Measurements from ENCODE around the gene ARHGEF28.

ARHGEF28 gene

GRCh38 chr5:73928476-73929070 lies 302.6 kb downstream of the ARHGEF28 start:
- no peak for DNase-seq (ENCODE audit: low spot score)

GRCh38 chr5:73935719-73936118 lies 309.7 kb downstream of the ARHGEF28 start:
- no peak for DNase-seq (ENCODE audit: low spot score)

- DNase-seq (ENCODE audit: low spot score), result no peak
Measured at GRCh38 chr5:73938280-73938937, 312.4 kb downstream of the ARHGEF28 start.

- DNase-seq (ENCODE audit: low spot score), result no peak
Measured at GRCh38 chr5:73938938-73939320, 312.9 kb downstream of the ARHGEF28 start.

- no peak for DNase-seq (ENCODE audit: low spot score)
Measured at GRCh38 chr5:73939557-73939956, 313.6 kb downstream of the ARHGEF28 start.

GRCh38 chr5:73940026-73940425 lies 314.0 kb downstream of the ARHGEF28 start:
- DNase-seq (ENCODE audit: low spot score), result no peak

GRCh38 chr5:73940801-73941200 lies 314.8 kb downstream of the ARHGEF28 start:
- no peak for DNase-seq (ENCODE audit: low spot score)

GRCh38 chr5:73942783-73943182 lies 316.8 kb downstream of the ARHGEF28 start:
- no peak for DNase-seq (ENCODE audit: low spot score)

- DNase-seq (ENCODE audit: low spot score), result no peak
Measured at GRCh38 chr5:73943397-73943796, 317.4 kb downstream of the ARHGEF28 start.

- no peak for DNase-seq (ENCODE audit: low spot score)
Measured at GRCh38 chr5:73944581-73944980, 318.6 kb downstream of the ARHGEF28 start.

GRCh38 chr5:73945505-73945904 lies 319.5 kb downstream of the ARHGEF28 start:
- DNase-seq (ENCODE audit: low spot score), result peak; percentile 27

- no peak for DNase-seq (ENCODE audit: low spot score)
Measured at GRCh38 chr5:73946278-73946677, 320.3 kb downstream of the ARHGEF28 start.

- DNase-seq (ENCODE audit: low spot score), result no peak
Measured at GRCh38 chr5:73946919-73947602, 321.1 kb downstream of the ARHGEF28 start.

GRCh38 chr5:73947906-73948640 lies 322.1 kb downstream of the ARHGEF28 start:
- DNase-seq (ENCODE audit: low spot score), result no peak

GRCh38 chr5:73948720-73949119 lies 322.7 kb downstream of the ARHGEF28 start:
- no peak for DNase-seq (ENCODE audit: low spot score)

- no peak for DNase-seq (ENCODE audit: low spot score)
Measured at GRCh38 chr5:73950441-73950873, 324.5 kb downstream of the ARHGEF28 start.

- DNase-seq (ENCODE audit: low spot score), result no peak
Measured at GRCh38 chr5:73950912-73951430, 325.0 kb downstream of the ARHGEF28 start.

GRCh38 chr5:73952872-73953271 lies 326.9 kb downstream of the ARHGEF28 start:
- DNase-seq (ENCODE audit: low spot score), result no peak

- DNase-seq (ENCODE audit: low spot score), result no peak
Measured at GRCh38 chr5:73954381-73954780, 328.4 kb downstream of the ARHGEF28 start.

- no peak for DNase-seq (ENCODE audit: low spot score)
Measured at GRCh38 chr5:73955271-73955846, 329.4 kb downstream of the ARHGEF28 start.

GRCh38 chr5:73957397-73958001 lies 331.5 kb downstream of the ARHGEF28 start:
- DNase-seq (ENCODE audit: low spot score), result no peak

Measured in SK-N-DZ (cell line).